Hindlimb muscle (tissue), 1 donor: ENCODE data around the gene RNF103. TPM values are rescaled to one million over a fixed set of nuclear protein-coding genes. Genes with fewer than 3 reads are reported as not detected.

Experiments used
- DNase-seq: peaks from one replicate; pipeline ENCODE4 v3.0.0-alpha.2; 2013
- polyA plus RNA-seq: library from polyadenylated mRNA; unstranded; fragments of 120-200 nt; gene quantifications from one replicate; pipeline ENCODE4 v1.2.1, GENCODE V29; 2013; ENCODE audit not compliant: insufficient read length

Gene RNF103
- polyA plus RNA-seq, 1 donor = 32.8 TPM

- DNase-seq = no peak
Measured at GRCh38 chr2:86566158-86566820, 57.4 kb downstream of the RNF103 start.

- DNase-seq = no peak
Measured at GRCh38 chr2:86563650-86564061, 60.0 kb downstream of the RNF103 start.

GRCh38 chr2:86562922-86563649 is 60.6 kb downstream of the RNF103 start, which contains the start of gene CHMP3:
Gene CHMP3 (minus strand): TSS chr2:86563443. CDS start chr2:86563348, 95 bp downstream.
- peak; percentile 98 for DNase-seq

- DNase-seq = no peak
Measured at GRCh38 chr2:86562485-86562921, 61.2 kb downstream of the RNF103 start.

- no peak for DNase-seq
Measured at GRCh38 chr2:86557836-86558235, 65.8 kb downstream of the RNF103 start.

GRCh38 chr2:86556508-86556907 is 67.2 kb downstream of the RNF103 start:
- DNase-seq = no peak

Other genes with a start within 250 kb of the RNF103 start
- 62.1 TPM for gene KDM3A, start 182.5 kb downstream of the RNF103 start, polyA plus RNA-seq
- 129 TPM for gene CHMP3, start 60.4 kb downstream of the RNF103 start, polyA plus RNA-seq
- gene RMND5A, start 96.4 kb upstream of the RNF103 start, polyA plus RNA-seq = 36.6 TPM
- gene CD8A, start 167.0 kb upstream of the RNF103 start, polyA plus RNA-seq = 0.10 TPM
- 0.28 TPM for gene CD8B, start 238.0 kb upstream of the RNF103 start, polyA plus RNA-seq